HepG2 (cell line): Measurements from ENCODE around the gene SNAI1. TPM values are rescaled to one million over a fixed set of nuclear protein-coding genes. Genes with fewer than 3 reads are reported as not detected.

Experiments
- ATRX ChIP-seq: sonication (generic); formaldehyde crosslinking; IDR thresholded peaks from 2 replicates; pipeline ENCODE4 v1.4.0; 2020; ENCODE audit warnings: missing genetic modification reagents, borderline replicate concordance
- DNMT1 ChIP-seq: sonication (generic); formaldehyde crosslinking; IDR thresholded peaks from 2 replicates; pipeline ENCODE4 v1.5.1; 2020; ENCODE audit warnings: mild to moderate bottlenecking, missing genetic modification reagents
- FOSL1 ChIP-seq: sonication (generic); formaldehyde crosslinking; IDR thresholded peaks from 2 replicates; pipeline ENCODE4 v1.9.0; 2021; ENCODE audit warnings: missing genetic modification reagents, borderline replicate concordance
- FOXP1 ChIP-seq, 2 experiments: fragments of 450-650 bp in 1 of 2; IDR thresholded peaks; 2 replicates each; pipeline ENCODE4 v1.6.1; 2017 to 2018; ENCODE audit warnings: antibody characterized with exemption in 1 of 2
- MTA3 ChIP-seq: sonication (generic); formaldehyde crosslinking; IDR thresholded peaks from 2 replicates; pipeline ENCODE4 v1.4.0; 2020; ENCODE audit warnings: missing genetic modification reagents
- REL ChIP-seq: sonication (generic); formaldehyde crosslinking; conservative IDR thresholded peaks from 2 replicates; pipeline ENCODE4 v1.8.0; 2022; ENCODE audit warnings: mild to moderate bottlenecking, missing genetic modification reagents, moderate library complexity
- SP2 ChIP-seq: sonication (generic); formaldehyde crosslinking; IDR thresholded peaks from 2 replicates; pipeline ENCODE4 v1.5.1; 2020; ENCODE audit warnings: mild to moderate bottlenecking, missing genetic modification reagents
- ZFP62 ChIP-seq: sonication (generic); formaldehyde crosslinking; IDR thresholded peaks from 2 replicates; pipeline ENCODE4 v1.4.0; 2020; ENCODE audit warnings: missing genetic modification reagents
- ZNF232 ChIP-seq: sonication (generic); formaldehyde crosslinking; IDR thresholded peaks from 2 replicates; pipeline ENCODE4 v1.4.0; 2020; ENCODE audit warnings: missing genetic modification reagents, borderline replicate concordance
- ZNF543 ChIP-seq: sonication (generic); formaldehyde crosslinking; IDR thresholded peaks from 2 replicates; pipeline ENCODE4 v1.4.0; 2020; ENCODE audit warnings: mild to moderate bottlenecking, missing genetic modification reagents
- polyA plus RNA-seq, 8 experiments: library from polyadenylated mRNA; depleted of rRNA in 3 of 8; stranded (reverse) in 7 of 8; unstranded in 1 of 8; fragments of >200 nt; fragmentation: Illumina TruSeq in 4 of 8; extraction: Trizol in 4 of 8; gene quantifications; 2 replicates each; pipeline versions ENCODE4 v1.2.1 to v1.2.3, GENCODE V29; 2011 to 2016; ENCODE audit warnings: low read depth in 4 of 8, missing spikeins in 1 of 8, mixed read lengths in 1 of 8; ENCODE audit not compliant: insufficient read depth in 1 of 8
- total RNA-seq, 5 experiments: library from RNA; depleted of rRNA; stranded (reverse); fragments of >200 nt; fragmentation: Illumina TruSeq; extraction: Trizol; gene quantifications; 2 replicates each; pipeline ENCODE4 v1.2.3, GENCODE V29; 2016; ENCODE audit warnings: low read depth in 1 of 5
- TF ChIP-seq, protein P1 (sequence below): sonication (generic); formaldehyde crosslinking; IDR thresholded peaks from 2 replicates; pipeline ENCODE4 v1.8.1; 2023; ENCODE audit warnings: mild to moderate bottlenecking, missing genetic modification reagents
- TF ChIP-seq, protein P2 (sequence below): sonication (generic); formaldehyde crosslinking; IDR thresholded peaks from 2 replicates; pipeline ENCODE4 v1.5.0; 2020; ENCODE audit warnings: mild to moderate bottlenecking, missing genetic modification reagents, borderline replicate concordance
- TF ChIP-seq, protein P3 (sequence below): sonication (generic); formaldehyde crosslinking; IDR thresholded peaks from 2 replicates; pipeline ENCODE4 v1.4.0; 2020; ENCODE audit warnings: missing genetic modification reagents, borderline replicate concordance

Gene SNAI1
- total and polyA plus RNA-seq, 2 of the 13 experiments (the other 11 are each of a cell fraction or from before 2014, with no cell fraction given) = 1.3 to 1.4 TPM

DNA sequence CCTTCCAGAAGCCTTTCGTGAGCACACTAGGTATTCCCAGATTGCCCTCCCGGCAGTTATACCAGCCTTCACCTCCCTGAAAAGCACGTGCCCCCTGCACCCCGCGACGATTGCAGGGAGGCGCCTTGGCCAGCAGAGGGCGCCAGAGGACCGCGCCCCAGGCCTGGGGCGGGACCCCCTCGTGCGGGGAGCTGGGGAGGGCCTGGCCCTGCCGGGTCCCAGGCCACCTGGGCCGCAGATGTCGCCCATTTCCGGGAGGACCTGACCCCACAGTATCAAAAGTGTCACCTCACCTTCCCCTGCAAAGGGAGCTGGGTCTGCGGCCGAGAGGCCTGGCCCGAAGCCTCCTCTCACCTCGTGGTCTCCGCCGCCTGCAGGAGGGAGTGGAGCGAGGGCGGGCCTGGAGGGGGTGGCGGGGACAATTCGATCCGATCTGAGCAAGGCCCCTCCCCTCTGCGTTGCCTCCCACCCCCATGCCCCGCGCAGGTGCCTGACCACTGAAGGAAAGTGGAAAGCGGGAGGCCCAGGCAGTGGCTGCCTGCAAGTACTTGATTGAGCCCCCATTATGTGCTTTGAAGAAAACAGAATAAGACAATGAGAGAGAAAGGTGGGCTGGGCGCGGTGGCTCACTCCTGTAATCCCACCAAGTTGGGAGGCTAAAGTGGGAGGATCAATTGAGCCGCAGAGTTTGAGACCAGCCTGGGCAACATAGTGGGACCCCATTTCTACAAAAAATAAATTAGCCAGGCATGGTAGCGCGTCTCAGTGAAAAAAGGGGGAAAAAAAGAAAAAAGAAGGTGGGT lies 3.5 kb upstream of the SNAI1 start (continued):
- TF ChIP-seq, protein P1, sequence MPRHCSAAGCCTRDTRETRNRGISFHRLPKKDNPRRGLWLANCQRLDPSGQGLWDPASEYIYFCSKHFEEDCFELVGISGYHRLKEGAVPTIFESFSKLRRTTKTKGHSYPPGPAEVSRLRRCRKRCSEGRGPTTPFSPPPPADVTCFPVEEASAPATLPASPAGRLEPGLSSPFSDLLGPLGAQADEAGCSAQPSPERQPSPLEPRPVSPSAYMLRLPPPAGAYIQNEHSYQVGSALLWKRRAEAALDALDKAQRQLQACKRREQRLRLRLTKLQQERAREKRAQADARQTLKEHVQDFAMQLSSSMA (CRISPR knock-in tag) = peak; percentile 74; the same call in 1 of the 2 replicates
- TF ChIP-seq ATRX (no peak), ZFP62 (CRISPR knock-in tag) (no peak), MTA3 (CRISPR knock-in tag) (no peak), SP2 (0 out of 2 replicates have a peak, but pooled peaks have one; percentile 12), FOXP1 (IDR thresholded peaks at IDR 0.05) (no peak), FOXP1 (CRISPR knock-in tag; IDR thresholded peaks at IDR 0.05) (peak; percentile 17; the same call in 1 of the 2 replicates), ZNF232 (peak; percentile 93), DNMT1 (no peak), REL (CRISPR knock-in tag) (peak; percentile 91), ZNF543 (CRISPR knock-in tag) (peak; percentile 9; the same call in 1 of the 2 replicates), FOSL1 (CRISPR knock-in tag) (peak; percentile 47; the same call in 1 of the 2 replicates)
- TF ChIP-seq, protein P2, sequence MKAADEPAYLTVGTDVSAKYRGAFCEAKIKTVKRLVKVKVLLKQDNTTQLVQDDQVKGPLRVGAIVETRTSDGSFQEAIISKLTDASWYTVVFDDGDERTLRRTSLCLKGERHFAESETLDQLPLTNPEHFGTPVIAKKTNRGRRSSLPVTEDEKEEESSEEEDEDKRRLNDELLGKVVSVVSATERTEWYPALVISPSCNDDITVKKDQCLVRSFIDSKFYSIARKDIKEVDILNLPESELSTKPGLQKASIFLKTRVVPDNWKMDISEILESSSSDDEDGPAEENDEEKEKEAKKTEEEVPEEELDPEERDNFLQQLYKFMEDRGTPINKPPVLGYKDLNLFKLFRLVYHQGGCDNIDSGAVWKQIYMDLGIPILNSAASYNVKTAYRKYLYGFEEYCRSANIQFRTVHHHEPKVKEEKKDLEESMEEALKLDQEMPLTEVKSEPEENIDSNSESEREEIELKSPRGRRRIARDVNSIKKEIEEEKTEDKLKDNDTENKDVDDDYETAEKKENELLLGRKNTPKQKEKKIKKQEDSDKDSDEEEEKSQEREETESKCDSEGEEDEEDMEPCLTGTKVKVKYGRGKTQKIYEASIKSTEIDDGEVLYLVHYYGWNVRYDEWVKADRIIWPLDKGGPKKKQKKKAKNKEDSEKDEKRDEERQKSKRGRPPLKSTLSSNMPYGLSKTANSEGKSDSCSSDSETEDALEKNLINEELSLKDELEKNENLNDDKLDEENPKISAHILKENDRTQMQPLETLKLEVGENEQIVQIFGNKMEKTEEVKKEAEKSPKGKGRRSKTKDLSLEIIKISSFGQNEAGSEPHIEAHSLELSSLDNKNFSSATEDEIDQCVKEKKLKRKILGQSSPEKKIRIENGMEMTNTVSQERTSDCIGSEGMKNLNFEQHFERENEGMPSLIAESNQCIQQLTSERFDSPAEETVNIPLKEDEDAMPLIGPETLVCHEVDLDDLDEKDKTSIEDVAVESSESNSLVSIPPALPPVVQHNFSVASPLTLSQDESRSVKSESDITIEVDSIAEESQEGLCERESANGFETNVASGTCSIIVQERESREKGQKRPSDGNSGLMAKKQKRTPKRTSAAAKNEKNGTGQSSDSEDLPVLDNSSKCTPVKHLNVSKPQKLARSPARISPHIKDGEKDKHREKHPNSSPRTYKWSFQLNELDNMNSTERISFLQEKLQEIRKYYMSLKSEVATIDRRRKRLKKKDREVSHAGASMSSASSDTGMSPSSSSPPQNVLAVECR (CRISPR knock-in tag) = peak; percentile 63
- TF ChIP-seq, protein P3, sequence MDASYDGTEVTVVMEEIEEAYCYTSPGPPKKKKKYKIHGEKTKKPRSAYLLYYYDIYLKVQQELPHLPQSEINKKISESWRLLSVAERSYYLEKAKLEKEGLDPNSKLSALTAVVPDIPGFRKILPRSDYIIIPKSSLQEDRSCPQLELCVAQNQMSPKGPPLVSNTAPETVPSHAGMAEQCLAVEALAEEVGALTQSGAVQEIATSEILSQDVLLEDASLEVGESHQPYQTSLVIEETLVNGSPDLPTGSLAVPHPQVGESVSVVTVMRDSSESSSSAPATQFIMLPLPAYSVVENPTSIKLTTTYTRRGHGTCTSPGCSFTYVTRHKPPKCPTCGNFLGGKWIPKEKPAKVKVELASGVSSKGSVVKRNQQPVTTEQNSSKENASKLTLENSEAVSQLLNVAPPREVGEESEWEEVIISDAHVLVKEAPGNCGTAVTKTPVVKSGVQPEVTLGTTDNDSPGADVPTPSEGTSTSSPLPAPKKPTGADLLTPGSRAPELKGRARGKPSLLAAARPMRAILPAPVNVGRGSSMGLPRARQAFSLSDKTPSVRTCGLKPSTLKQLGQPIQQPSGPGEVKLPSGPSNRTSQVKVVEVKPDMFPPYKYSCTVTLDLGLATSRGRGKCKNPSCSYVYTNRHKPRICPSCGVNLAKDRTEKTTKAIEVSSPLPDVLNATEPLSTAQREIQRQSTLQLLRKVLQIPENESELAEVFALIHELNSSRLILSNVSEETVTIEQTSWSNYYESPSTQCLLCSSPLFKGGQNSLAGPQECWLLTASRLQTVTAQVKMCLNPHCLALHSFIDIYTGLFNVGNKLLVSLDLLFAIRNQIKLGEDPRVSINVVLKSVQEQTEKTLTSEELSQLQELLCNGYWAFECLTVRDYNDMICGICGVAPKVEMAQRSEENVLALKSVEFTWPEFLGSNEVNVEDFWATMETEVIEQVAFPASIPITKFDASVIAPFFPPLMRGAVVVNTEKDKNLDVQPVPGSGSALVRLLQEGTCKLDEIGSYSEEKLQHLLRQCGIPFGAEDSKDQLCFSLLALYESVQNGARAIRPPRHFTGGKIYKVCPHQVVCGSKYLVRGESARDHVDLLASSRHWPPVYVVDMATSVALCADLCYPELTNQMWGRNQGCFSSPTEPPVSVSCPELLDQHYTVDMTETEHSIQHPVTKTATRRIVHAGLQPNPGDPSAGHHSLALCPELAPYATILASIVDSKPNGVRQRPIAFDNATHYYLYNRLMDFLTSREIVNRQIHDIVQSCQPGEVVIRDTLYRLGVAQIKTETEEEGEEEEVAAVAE (CRISPR knock-in tag) = peak; percentile 30; the same call in 1 of the 2 replicates
